ENCODE results near the gene RTN4R.

Gene RTN4R

DNA sequence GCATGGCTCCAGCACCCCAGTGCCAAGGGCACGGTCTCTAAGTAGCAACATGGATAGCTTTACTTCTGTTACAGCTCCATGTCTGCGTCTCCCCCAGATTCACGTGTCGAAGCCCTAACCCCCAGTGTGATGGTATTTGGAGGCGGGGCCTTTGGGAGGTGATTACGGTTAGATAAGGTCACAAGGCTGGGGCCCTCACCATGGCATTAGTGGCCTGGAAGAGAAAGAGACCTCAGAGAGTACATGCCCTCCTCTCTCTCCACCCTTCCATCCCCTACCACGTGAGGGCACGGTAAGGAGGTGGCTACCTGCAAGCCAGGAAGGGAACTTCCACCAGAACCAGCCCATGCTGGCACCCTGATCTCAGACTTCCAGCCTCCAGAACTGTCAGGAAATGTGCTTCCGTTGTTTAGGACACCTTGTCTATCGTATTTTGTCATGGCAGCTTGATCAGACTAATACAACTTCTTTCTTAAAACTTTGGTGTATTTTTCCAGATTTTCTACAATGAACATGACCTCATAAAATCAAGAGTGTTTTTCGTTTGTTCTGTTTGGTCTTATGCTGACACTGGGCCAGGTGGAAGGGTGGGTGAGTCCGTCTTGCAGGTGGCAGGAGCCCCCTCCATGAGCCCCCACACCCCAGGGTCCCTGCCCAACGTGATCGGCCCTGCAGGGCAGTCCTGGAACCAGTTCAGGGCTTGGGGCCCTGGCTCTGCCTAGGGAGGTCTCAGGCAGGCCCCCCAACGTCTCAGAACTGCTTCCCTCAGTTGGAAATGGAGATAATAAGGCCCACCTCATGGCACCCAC is 10.7 kb downstream of the RTN4R start:
- no peak for DNase-seq (ENCODE audit: low read depth in 2 of 2)

- DNase-seq (ENCODE audit: low read depth in 2 of 2): no peak
Observed at GRCh38 chr22:20256551-20257211, 11.4 kb downstream of the RTN4R start.

DNA sequence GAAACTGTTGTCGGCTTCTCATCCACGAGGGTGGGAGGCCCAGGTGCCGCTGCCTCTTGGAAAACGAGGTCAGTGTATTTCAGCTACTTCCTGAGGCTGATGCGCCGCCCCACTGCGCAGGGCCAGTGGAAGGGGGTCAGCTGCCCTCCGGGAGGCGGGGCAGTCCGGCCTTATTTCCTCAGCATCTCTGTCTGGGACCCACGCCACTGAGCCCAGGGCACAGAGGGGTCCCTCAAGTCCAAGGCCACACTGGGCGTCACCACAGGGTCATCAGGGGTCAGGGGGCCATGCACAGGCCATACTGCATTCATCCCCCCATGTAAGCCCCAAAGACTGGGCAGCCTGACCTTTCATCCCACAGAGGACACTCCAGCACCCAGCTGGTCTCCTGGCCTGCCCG is 12.1 kb downstream of the RTN4R start:
- DNase-seq (ENCODE audit: low read depth in 2 of 2): no peak

DNA sequence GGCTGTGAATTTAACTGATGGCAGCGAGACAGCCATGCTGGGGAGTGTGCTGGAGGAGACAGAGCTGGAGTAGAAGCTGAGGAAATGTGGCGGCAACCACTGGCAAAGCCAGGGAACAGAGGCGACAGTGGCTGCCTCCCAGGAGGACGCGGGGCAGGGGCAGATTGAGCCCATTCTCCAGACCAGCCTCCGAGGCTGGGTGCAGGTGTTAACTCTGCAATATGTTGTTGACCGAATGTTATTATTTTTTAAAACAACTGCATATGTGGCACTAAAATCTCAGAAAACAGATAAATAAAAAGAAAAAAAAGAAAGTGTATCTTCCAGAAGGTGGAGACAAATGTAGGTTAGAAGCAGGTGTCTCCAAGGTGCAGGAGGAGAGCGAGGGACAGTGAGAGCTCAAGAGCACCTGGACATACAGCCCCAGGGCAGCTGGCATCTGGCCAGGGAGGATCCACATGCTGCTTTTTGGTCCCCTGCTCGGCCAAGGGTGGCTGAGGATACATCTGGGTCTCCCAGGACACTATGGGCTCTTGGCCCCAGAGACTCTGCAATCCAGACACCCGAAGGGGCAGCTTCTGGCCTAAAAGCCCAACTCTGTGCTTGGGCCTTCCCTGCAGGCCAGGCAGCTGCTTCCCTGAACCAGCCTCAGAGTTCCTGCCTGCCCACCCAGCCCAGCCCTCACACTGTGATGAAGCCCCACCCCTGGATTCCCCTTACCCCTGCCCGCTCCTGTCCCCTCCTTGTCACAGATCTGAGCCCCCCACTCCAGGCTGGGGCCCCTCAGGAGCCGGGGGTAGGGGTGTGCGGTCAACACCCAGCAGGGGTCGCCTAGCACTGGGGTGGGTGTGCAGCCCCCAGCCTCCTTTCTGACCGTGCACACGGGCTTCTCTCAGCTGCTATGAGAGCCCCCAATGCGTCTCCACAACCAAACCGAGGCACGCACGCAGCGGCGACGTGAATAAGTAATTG is 12.9 kb downstream of the RTN4R start:
- no peak for DNase-seq (ENCODE audit: low read depth in 2 of 2)

GRCh38 chr22:20253161-20253560 is 15.0 kb downstream of the RTN4R start:
- DNase-seq (ENCODE audit: low read depth in 2 of 2): no peak

DNA sequence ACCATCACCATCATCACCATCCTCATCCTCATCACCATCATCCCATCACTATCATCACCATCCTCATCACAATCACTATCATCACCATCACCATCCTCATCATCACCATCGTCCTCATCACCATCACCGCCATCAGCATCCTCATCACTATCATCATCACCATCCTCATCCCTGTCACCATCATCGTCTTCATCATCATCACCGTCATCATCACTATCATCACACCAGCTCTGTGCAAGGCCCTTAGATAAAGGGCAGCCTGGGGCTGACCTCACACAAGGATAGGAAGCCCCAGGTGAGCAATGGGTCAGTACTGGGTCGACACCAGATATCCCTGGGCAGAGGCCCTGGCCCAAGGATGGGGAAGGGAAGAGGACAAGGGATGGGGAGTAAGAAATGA is 16.1 kb downstream of the RTN4R start:
- no peak for DNase-seq (ENCODE audit: low read depth in 2 of 2)

GRCh38 chr22:20251491-20251890 is 16.6 kb downstream of the RTN4R start:
- DNase-seq (ENCODE audit: low read depth in 2 of 2): no peak

DNA sequence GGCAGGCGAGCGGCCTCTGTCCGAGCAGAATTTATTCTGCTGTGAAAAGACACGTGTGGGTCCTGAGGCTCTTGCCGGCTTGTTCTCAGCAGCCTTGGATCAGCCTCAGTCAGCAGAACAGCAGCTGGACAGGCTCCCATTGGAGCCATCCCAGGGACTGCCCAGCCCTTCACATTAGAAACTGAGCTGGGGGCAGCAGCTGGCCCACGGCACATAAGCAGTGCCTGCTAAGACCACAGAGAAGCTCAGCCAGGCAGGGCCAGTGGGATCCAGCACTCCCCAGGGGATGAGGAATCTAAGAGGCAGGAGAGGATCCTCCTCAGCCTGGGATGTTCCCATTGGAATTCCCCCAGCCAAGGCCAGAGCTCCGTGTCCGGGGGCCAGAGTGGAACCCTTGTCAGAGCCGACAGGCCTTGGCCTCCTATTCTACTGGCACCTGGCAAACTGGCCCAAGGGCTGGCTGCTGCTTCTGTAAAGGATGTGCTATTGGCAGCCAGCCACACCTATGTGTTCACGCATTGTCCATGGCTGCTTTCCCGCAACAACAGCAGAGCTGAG is 18.2 kb downstream of the RTN4R start:
- no peak for DNase-seq (ENCODE audit: low read depth in 2 of 2)

GRCh38 chr22:20248461-20248978 is 19.6 kb downstream of the RTN4R start:
- DNase-seq (ENCODE audit: low read depth in 2 of 2): no peak

- no peak for DNase-seq (ENCODE audit: low read depth in 2 of 2)
Observed at GRCh38 chr22:20247608-20248171, 20.4 kb downstream of the RTN4R start.

GRCh38 chr22:20247010-20247505 is 21.1 kb downstream of the RTN4R start:
- DNase-seq (ENCODE audit: low read depth in 2 of 2): no peak

DNA sequence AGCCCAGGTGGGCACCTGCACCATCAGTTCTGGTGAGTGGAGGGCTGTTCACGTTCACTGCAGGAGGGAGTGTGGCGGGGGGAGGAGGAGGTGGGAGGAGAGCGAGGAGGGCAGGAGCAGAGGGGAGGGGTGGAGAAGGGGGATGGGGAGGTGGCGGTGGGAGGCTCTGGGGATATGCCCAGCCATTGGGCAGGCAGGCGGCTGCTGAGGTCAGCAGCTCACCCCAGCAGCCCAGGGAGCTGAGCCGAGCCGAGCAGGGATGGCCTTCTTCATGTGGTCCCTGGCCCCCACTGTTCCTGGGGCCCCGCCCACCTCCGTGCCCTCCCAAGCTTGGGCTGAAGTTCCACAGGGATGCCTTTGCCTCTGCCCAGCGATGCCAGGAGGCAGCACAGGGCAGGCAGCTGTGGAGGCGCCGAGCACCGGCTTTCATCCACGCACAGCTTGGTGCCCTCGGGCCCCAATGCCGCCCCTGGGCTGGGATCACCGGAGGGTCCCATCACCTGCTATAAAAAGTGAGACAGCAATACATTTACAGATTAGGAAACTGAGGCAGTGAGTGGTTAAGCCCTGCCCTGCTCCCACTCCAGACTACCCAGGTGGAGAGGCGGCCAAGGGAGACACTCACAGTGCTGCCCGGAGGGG is 21.6 kb downstream of the RTN4R start:
- DNase-seq (ENCODE audit: low read depth in 2 of 2): no peak

DNA sequence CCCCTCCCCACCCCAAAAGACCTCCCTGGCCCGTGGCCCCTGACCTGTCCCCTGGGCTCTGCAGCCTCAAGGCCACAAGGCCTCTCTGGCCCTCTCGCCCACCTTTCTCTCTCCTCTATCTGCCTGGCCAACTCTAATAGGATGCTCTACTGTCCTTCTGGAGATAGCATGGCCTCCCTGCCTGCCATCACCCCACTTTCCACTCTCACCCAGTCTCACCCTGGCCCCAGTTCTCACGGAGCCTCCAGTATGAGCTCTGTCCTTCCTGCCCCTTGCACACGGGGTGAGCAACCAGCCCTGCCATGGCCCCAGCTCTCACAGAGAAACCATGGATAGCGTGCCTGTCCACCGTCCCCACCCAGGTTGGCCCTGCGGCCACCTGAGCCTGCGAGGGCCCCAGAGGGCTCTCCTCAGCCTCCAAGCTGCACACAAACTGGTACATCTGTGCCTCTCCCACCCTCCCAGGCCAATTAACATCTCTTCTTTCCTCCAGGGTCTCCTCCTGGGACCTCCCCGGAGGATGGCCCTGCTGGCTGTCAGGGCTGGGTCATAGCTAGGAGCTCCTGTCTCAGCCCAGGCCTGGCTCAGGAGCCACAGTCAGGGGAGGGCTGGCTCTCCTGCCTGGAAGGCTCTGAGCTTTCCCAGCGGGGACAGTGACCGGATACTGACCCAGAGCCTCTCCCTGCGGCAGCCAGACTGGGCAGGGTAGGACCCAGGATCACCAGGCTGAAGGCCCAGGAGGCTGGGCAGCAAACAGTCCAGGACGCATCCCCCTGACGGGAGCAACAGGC is 22.3 kb downstream of the RTN4R start:
- DNase-seq (ENCODE audit: low read depth in 2 of 2): no peak

GRCh38 chr22:20244691-20245576 is 23.2 kb downstream of the RTN4R start:
- no peak for DNase-seq (ENCODE audit: low read depth in 2 of 2)

- DNase-seq (ENCODE audit: low read depth in 2 of 2): no peak
Observed at GRCh38 chr22:20244250-20244648, 23.9 kb downstream of the RTN4R start.

GRCh38 chr22:20243537-20244249 is 24.4 kb downstream of the RTN4R start:
- no peak for DNase-seq (ENCODE audit: low read depth in 2 of 2)

GRCh38 chr22:20243176-20243536 is 25.0 kb downstream of the RTN4R start:
- no peak for DNase-seq (ENCODE audit: low read depth in 2 of 2)

Measured in activated CD8-positive, alpha-beta memory T cell treated with anti-CD3 and anti-CD28 coated beads for 4 hours (primary cell).